Activated gamma-delta T cell treated with anti-CD3 and anti-CD28 coated beads, Interleukin-2, amount 50 U/mL, for 16 hours (primary cell): ENCODE measurements around the gene GREM2.

Experiments
- DNase-seq: peaks from one replicate; pipeline ENCODE4 v3.0.0-alpha.2; 2020; ENCODE audit warnings: low read depth

GREM2 gene

GRCh38 chr1:240499012-240499411 lies 112.9 kb downstream of the GREM2 start:
- no peak for DNase-seq

DNA sequence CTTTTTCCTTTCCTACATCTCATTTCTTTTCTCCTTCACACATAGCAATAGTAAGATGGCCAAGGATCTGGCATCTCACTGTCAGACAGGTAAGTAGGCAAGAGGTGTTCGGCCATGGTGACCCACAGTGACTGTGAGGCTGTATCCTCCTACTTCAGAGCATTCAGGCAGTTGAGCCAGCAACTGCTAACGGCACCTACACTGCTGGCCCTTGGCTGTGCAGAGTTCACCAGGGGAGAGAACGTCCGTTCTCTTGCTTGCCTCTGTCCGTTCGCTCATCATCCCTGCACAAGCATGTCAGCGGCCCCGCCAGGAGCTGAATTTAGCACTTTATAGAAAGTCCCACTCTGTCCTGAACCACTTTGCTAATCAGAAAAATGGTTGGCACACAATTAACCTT lies 113.6 kb downstream of the GREM2 start:
- DNase-seq: no peak

DNA sequence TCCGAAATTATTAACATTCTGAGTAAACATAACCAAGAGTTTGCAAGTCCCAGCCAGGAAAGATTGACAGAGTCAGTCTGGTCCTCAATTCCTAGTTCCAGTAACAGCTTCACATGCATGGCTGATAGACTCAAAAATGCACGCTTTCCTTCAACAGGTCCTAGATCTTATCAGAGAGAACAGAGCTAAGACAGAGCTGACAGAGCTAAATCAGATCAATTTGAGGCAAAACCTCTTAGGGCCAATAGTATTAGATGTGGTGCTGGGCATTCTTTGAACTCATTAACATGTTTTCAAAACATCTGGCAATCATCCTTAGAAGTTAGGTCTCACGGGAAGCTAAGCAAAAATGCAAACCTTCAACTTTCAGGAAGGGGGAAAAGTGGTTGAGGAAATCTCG lies 114.0 kb downstream of the GREM2 start:
- no peak for DNase-seq

DNA sequence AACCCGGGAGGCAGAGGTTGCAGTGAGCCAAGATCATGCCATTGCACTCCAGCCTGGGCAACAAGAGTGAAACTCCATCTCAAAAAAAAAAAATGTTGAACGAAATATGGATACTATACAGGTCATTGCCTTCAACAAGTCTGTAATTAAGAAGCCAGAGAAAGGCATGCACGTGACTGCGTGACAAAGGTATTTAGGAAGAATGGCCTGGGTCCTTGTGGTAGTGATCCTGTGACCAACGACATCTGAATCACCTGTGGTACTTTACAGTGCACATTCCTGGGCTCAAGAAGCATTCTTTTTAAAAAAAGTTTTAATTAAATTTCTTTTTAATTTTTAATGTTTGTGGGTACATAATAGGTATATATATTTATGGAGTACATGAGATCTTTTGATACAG lies 115.0 kb downstream of the GREM2 start:
- no peak for DNase-seq

- DNase-seq: no peak
These were observed 115.6 kb downstream of the GREM2 start for GRCh38 chr1:240496356-240496755.

- DNase-seq: no peak
These were observed 116.4 kb downstream of the GREM2 start for GRCh38 chr1:240495601-240496000.

GRCh38 chr1:240492832-240493440 lies 119.0 kb downstream of the GREM2 start:
- no peak for DNase-seq

DNA sequence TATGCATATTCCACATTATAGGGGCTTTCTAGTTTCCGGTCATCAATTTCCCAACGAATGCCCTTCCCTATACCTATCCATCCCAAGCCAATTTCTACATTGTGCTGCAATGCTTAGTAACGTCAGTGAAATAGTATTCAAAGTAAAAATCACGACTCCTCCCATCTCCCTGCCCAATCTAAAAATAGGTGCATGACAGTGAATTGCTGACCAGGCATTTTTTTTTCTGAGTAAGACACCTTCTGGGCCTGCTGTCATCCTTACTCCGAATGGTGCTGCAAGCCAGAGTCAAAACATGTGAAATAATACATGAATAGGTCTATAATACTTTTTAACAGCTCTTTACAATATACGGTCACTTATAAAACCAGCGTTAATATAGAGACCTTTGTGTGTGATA lies 120.2 kb downstream of the GREM2 start:
- no peak for DNase-seq

GRCh38 chr1:240491156-240491555 lies 120.8 kb downstream of the GREM2 start:
- DNase-seq: no peak

DNA sequence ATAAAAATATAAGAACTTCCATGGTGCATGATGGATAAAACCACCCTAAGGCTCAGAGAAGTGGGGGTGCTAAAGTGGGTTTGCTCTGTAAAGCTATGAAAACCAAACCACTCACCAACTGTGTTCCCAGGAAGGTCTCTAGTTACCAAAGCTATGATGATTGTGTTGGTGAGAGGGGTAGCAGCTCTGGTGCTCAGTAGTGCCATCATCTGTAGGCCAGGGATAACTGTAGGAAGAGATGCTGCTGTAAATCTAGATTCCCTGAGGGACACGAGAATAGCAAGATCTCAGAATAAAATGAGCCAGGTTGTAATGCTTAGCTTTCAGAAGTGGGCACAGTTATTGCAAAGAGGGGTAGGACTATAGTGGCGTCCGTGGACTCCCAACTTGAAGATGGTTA lies 124.5 kb downstream of the GREM2 start:
- no peak for DNase-seq

GRCh38 chr1:240486611-240487010 lies 125.3 kb downstream of the GREM2 start:
- DNase-seq: no peak

- no peak for DNase-seq
These were observed 127.0 kb downstream of the GREM2 start for GRCh38 chr1:240484804-240485443.

GRCh38 chr1:240478536-240478935 lies 133.4 kb downstream of the GREM2 start:
- DNase-seq: no peak

GRCh38 chr1:240475832-240476231 lies 136.1 kb downstream of the GREM2 start:
- no peak for DNase-seq

DNA sequence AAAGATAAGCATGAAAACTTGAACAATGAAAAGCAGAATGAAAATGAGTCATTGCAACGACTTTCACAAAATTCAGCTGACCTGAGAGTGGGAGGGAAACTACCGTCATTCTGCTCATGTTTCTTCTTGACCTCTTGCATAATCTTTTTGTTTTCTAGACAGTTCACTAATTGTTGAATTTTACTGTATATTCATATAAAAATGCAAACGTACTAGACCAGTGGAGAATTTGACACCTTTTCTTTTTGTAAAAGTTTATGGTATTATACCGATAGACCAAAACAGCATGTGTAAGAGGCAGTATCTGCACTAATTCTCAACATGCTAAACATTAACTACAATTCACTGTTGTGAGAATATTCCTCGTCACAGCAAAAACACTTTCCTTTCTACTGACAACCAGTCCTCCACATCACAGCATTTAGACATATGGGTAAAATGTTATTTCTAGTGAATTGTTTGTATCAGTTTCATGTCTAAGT lies 137.8 kb downstream of the GREM2 start:
- DNase-seq: no peak

- DNase-seq: no peak
These were observed 143.3 kb downstream of the GREM2 start for GRCh38 chr1:240468656-240469055.

- DNase-seq: no peak
These were observed 144.1 kb downstream of the GREM2 start for GRCh38 chr1:240467895-240468294.

DNA sequence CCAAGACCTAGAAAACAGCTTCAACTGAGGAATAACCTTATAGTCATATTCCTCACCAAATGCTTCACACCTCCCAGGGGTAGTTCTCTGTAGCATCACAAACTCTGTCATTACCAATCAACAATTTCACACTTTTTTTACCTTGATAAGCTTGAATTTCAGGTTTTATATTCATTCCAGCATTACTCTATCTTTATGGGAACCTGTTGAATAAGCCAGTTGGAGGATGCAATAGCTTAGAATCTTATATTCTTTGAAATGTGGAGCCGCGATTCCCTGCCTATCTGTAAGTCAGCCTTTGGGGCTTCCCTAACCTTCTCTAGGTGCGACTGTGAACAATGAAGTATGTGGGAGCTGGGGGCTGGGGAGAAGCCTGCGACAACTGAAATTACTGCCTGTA lies 145.4 kb downstream of the GREM2 start:
- no peak for DNase-seq

- DNase-seq: no peak
These were observed 146.4 kb downstream of the GREM2 start for GRCh38 chr1:240465531-240465940.

DNA sequence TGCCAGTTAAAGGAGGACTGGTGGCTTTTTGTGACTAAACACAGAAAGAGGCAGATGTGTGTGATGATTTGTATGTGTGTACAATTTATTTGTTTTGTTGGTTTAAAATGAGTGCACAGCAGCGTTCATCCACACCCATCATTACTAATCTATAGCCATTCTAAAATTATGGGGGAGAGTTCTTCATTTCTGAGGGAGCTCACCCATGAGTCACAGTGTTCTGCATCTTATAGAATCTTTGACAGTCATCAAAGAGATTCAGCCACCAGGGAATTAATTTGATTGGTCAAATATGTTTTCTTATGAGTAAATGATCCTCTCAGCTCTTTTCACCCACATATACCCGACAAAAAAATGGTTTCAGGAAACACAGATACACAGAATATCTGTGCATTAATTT lies 147.9 kb downstream of the GREM2 start:
- DNase-seq: no peak

- no peak for DNase-seq
These were observed 149.1 kb downstream of the GREM2 start for GRCh38 chr1:240462766-240463395.

- no peak for DNase-seq
These were observed 149.7 kb downstream of the GREM2 start for GRCh38 chr1:240462277-240462676.

- DNase-seq: no peak
These were observed 154.8 kb downstream of the GREM2 start for GRCh38 chr1:240457203-240457602.
